ENCODE measurements around the gene PDZD2.
"Not testable (repeated sequence)": the region's sequence is repeated elsewhere in the genome, so short reads cannot be mapped to it uniquely, and the experiment has no call there.

Gene PDZD2

GRCh38 chr5:31639481-31640411 is 815 bp downstream of the PDZD2 start:
- DNase-seq, result no peak

- no peak for DNase-seq
These were observed 1.6 kb downstream of the PDZD2 start for GRCh38 chr5:31640573-31640972.

- no peak for DNase-seq
These were observed 2.1 kb downstream of the PDZD2 start for GRCh38 chr5:31641059-31641458.

GRCh38 chr5:31641575-31641974 is 2.6 kb downstream of the PDZD2 start:
- peak; percentile 36 for DNase-seq

DNA sequence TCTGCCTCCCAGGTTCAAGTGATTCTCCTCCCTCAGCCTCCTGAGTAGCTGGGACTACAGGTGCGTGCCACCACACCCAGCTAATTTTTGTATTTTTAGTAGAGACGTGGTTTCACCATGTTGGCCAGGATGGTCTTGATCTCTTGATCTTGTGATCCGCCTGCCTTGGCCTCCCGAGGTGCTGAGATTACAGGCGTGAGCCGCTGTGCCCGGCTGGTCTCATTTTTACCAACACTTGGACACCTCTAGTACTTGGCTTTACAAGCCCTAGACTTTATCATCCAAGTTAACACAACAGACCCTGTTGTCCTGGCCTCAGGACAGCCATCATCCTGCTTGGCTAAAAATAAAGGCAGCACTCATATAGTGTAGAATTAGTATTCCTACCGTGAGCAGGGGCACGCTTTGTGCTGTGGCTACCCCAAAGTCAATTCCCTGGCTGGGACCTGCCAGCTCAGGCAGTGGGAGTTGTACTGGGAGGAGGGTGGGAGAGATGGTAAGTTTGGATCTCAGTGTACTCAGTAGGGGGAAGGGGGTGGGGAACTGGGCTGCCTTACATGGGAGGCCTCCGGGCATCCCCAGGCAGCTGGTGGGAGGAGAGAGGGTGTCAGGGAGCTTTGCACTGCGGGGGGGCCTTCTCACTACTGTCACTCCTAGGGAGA is 6.6 kb downstream of the PDZD2 start:
- no peak for DNase-seq

DNA sequence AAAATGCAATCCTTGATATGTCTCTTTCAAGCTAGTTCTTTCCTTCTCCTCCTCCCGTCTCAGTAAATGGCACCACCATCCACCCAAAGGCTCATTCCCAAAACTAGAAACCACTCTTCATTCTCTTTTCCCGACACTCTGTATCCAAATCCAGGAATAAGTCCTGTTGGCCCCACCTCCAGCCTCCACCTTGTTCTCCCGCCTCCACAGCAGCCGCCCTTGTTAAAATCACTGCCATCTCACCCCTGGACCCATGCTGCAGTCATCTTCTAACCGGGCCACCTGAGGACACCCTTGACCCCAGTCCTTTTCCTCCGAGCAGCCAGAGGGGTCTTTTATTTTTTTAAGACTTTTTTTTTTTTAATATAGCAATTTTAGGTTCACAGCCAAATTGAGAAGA is 9.4 kb downstream of the PDZD2 start:
- no peak for DNase-seq

GRCh38 chr5:31651241-31651640 is 12.3 kb downstream of the PDZD2 start:
- DNase-seq, result no peak

GRCh38 chr5:31655491-31655890 is 16.6 kb downstream of the PDZD2 start:
- no peak for DNase-seq

DNA sequence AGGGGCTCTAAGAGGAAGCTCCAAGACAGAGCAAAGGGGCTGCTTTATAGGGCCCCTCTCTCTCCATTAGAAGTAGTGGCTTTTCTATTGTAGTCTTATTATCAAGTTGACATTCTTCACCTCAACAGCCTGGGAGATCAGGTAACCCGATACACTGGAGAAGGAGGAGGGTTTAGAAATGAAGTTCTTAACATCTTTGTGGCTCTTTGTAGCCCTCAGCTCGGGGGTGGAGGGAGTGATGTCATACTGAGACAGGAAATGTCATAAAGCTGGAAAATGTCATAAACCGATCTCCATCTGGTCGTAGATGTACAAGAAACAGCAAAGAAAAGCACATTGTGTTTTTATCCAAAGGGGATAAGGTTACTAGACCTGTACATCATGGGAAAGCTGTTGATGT is 17.9 kb downstream of the PDZD2 start:
- DNase-seq, result no peak

DNA sequence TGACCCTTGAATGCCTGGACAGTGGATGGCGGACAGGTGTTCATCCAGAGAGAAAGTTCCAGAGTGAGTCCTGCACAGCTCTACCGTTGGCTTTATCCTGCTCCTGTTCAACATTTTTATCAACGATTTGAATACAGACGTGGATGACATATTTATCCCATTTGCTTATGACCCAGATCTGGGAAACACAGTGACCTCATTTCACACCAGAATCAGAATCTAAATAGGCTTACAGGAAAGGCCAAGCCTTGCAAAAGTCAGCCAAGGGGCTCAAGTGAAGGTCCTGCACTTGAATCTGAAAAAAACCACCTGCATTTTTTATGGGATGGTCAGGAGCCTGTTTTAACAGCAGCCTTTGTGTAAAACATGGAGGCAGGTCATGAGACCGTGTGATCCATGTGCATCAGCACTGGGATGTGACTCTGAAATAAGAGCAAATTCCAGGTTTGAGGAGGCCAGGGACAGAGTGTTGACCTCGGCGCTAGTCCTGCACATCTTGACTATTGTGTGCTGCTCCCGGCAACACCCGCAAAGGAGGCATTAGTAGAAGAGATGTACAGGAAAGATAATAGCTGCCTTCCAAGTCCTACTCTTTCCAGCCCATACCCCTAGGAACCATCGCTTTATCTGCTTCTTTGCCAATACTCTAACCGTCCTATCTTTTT is 18.5 kb downstream of the PDZD2 start:
- DNase-seq, result no peak

GRCh38 chr5:31661257-31661656 is 22.3 kb downstream of the PDZD2 start:
- DNase-seq, result no peak

- no peak for DNase-seq
These were observed 24.6 kb downstream of the PDZD2 start for GRCh38 chr5:31663519-31663918.

DNA sequence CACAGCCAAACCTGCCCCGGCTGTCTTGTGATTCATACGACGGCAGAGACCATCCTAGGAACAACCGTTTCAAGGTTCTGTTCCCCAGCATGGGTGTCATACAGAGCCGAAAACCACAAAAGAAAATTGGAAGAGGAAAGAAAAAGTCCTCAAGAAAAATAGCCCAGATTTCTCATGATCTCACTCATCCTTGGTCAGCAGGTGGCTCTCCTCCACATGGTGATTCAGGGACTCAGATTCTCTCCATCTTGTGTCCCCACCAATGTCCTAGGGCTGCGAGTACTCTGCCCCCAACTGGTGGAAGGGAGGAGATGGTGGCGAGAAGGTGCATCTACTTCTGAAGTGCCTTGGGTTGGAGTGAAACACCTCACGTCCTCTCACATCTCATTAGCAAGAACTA is 25.6 kb downstream of the PDZD2 start:
- DNase-seq, result peak; percentile 72

DNA sequence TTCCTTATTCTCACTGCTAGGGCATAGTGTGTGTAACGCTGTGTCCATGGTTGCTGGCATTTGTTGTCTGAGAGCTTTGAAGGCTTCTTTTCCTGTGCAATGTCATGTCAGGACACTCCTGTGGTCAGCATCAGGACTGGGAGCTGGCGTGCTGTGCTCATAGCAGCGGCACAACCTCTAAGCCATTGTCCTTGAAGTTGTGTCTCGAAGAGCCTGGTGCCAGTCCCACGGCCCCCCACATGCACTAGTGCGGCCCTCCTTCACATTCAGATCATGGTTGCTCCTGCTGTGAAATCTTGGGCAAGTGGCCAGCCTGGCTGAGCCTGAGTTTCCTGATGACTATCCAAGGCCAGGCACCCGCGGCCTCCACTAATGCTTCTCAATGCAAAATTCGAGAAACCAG is 32.4 kb downstream of the PDZD2 start:
- DNase-seq, result no peak

DNA sequence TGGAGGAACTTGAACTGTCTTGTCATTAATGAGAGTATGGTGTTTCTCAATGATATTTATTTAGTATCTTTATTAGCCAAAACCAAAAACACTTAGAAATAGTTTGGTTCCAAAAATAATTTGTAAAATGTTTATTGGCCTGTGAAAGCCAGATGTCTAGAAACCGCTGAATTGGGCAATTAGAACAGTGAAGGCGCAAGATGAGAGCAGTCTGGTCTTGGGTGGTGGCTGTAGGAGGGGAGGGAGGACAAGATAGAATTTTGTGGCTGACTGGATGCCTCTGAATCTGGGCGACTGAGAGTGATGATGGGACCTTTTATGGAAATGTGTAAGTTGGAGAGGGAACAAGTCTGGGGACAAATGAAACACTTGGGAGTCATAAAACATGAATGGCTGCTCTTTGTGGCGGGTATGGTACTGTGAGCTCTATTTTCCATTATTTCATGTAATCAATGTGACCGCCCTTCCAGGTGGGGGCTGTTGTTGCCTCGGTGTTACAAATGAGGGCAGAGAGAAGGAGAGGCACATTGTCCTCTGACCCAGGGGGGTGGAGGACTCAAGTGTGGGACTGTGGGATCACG is 35.5 kb downstream of the PDZD2 start:
- DNase-seq, result no peak

DNA sequence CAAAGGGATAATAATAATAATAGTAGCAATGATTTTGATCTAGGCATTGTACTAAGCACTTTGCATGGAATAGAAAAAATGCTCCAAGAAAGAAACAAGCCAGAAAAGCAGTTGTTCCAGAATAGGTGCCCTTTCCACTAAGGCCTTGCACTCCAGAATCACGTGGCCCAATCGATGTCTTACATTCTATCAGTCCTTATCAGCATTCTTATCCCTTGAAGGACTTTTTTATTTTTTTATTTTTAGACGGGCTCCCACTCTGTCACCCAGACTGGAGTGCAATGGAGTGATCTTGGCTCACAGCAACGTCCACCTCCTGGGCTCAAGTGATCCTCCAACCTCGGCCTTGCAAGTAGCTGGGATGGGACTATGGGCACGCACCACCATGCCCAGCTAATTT is 36.5 kb downstream of the PDZD2 start:
- no peak for DNase-seq

DNA sequence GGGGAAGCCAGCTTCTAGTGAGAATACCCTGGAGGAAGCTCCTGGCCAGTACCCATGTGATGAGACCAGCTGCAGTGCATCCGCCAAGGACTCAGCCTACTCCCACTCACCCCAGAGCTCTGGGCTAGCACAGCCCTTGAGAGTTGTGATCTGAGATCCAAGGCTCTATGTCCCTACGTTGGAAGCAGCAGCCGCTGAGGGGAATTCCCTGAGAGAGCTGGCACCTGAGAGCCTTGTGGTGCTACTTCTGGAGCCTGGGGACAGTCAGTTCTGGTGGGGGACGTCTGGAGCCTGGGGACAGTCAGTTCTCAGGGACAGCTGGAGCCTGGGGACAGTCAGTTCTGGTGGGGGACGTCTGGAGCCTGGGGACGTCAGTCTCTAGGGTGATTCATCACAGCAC is 39.2 kb downstream of the PDZD2 start:
- no peak for DNase-seq

GRCh38 chr5:31680528-31680927 is 41.6 kb downstream of the PDZD2 start:
- DNase-seq, result no peak

DNA sequence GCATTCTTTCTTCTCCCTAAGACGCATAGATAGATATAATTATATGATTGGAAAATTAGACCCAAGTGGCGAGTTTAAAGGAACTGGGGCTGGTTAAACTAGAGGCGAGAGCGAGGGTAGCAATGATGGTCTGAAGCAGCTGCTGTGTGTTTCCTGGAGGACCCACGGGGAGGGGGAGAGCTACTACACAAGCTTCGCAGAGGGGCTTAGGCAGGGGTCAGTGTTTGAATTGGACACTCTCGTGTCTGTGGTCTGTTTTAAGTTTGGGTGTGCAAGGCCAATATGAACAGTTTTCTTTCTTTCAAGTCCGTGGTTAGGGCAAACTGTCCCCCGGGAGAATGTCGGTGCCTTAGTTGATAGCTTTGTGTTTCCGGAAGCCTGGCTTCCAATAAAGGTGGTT is 43.1 kb downstream of the PDZD2 start:
- DNase-seq, result no peak

GRCh38 chr5:31682851-31683250 is 43.9 kb downstream of the PDZD2 start:
- no peak for DNase-seq

DNA sequence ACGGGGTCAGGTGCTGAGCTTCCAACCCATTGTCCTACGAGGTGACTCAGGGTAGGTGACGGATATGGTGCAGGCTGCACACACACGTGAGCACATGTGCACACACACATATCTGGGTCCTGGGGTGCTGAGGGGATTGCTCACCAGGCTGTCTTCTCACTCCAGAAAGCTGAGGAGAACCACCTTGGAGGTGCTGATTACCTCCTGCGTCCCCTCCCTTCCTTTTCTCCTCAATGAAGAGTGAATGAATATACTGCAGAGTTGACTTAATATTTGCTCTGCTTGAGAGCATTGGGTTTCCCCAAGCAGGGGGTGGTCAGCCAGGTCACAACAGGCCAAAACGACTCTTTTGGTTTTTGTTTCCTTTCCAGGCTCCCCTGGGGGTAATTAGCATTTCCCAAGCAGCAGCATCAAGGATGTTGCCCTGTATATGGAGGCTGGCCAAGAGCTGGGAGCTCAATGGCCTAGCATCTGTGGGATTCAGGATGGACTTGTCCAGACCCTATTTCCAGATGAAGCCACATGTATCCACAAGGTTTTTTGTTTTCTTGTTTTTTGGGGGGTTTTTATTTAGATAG is 49.7 kb downstream of the PDZD2 start:
- no peak for DNase-seq

GRCh38 chr5:31691408-31691807 is 52.5 kb downstream of the PDZD2 start:
- DNase-seq, result not testable (repeated sequence)
